Measurements from ENCODE around the gene FGF1.

The FGF1 gene
- total RNA-seq = 0 reads per million in 2 experiments

DNA sequence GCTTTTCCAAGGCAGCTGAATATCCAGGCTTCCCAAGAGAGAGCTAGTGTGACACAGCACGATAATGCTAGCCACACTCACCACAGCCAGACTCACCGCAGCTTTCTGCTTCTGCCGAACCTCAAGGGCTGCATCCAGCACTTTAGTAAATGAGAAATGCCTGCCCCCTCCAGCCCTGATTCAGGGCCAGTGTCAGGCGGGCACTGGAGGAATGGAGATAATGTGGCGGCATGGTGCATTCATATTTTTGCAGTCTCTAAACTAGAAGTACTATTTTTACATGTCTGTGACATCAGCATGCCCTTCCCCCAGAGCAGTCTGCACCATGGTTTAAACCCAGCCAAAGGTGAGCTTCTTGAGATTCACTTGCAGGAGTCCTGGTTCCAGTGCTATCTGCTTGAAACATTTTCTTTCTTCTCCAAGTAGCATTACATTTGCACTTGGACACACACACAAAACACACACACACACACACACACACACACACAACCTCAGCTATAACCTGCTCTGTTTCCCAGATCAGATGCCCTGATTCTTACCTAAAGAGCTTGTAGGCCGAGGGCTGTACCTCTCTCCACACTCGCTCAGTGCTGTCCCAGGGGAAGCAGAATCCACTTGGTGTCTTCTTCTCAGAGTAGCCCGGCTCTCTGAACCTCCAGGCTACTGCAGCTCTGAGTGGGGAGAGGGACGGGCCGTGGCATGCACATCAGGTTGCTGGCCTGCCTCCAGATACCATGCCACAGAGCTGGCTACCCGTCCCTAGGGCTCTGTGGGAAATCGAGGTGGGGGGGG lies at the start of gene FGF1:
TSS of gene FGF1 (minus strand) at position 673 of the 792 bp plus-strand sequence. CDS start 71,963 bp downstream, outside the sequence.
- no peak for DNase-seq (ENCODE audit: low read depth)

DNA sequence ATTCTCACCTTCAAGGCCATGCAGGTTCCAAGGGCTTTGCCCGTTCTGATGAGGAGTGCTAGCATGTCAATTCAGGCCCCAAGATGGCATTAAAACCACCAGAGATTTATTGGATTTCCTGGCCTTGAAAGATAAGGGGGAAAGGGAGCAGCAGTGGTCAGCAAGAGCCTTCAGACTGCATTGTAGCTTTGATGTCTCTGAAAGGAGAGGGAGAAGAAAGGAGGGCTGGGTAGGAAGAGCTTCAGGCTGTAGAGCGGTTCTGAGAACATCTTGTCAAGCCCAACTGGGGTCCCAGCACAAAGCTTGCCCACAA lies 41.8 kb upstream of the FGF1 start:
- DNase-seq (ENCODE audit: low read depth) = no peak

DNA sequence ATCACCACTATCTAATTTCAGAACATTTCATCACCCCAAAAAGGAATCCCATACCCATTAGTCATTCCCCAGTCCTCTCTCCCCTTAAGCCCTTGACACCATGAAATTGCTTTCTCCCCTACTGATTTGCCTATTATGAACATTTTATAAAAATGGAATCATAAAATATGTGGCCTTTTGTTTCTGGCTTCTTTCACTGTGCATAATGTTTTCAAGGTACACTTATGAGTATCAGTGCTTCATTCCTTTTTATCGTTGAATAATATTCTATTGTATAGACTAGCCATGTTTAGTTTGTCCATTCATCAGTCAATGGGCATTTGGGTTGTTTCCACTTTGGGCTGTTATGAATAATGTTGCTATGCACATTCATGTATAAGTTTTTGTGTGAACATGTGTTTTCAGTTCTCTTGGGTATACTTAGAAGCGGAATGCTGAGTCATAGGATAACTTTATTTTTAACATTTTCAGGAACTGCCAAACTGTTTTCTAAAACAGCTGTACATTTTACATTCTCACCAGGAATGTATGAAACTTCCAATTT lies 40.4 kb upstream of the FGF1 start:
- DNase-seq (ENCODE audit: low read depth) = no peak

DNA sequence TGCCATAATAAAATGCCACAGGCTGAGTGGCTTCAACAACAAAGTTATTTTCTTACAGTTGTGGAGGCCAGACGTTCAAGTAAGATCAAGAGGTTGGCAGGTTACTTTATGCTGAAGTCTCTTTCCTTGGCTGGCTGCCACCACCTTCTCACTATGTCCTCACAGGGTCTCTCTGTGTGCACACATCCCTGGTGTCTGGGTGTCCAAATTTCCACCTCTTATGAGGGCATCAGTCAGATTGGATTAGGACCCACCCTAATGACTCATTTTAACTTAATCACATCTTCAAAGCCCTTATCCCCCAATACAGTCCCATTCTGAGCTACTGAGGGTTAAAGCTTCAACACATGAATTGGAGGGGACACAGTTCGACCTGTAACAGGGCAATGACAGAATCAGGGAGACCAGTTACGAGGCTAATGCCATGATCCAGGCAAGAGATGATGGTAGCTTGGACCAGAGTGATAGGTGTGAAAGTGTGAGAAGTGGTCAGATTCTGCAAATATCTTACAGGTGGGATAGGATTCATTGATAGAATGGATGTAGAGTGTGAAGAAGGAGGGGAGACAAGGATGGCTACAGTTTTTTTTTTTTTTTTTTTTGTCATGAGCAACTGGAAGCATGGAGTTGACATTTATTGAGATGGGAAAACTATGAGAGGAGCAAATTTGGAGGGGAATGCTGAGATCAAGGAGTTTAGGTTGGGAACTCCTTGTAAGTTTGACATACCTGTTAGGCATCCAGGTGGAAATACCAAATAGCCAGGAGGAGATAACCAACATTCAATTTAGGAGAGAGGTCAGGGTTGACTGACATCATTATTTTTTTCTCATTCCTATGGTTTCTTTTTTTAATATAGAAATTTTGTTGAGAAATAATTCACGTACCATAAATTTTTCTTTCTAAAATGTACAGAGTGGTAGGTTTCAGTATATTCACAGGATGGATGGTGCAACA lies 39.6 kb upstream of the FGF1 start:
- no peak for DNase-seq (ENCODE audit: low read depth)

DNA sequence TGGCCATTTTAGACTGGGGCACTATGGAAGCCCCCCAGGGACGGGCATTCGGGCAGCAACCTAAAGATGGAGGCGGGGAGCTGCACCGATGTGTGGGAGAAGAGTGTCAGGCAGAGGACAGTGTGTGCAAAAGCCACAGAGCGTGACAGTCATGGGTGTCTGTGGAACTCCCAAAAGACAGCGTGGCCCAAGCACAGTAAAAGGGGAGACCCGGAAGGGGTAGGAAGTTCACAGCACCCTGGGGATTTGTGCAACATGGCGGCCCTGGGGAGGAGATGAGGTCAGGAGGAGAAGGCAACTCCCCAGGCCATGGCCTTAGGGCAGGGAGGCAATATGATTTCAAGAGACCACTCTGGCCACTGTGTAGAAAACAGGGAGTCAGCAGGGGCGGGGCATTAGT lies 38.9 kb upstream of the FGF1 start:
- no peak for DNase-seq (ENCODE audit: low read depth)

DNA sequence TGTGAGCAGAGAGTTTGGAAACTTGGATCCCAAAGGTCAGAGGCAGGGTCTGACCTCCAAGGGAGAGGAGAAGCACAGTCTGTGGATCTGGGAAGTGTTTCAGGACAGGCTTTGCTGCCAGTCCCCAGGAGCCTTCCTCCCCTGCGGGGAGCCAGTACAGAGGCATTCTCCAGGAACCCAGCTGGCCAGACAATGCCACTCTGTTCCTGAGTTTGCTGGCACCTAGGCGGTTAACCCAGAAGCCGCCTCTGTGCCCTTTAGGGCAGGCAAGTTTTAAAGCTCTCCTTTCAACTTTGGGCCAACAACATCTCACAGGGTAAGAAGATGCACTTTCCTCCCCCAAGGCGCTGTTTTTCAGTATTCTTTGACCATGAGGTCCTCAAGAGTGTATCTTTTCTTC lies 37.0 kb upstream of the FGF1 start:
- DNase-seq (ENCODE audit: low read depth) = no peak

DNA sequence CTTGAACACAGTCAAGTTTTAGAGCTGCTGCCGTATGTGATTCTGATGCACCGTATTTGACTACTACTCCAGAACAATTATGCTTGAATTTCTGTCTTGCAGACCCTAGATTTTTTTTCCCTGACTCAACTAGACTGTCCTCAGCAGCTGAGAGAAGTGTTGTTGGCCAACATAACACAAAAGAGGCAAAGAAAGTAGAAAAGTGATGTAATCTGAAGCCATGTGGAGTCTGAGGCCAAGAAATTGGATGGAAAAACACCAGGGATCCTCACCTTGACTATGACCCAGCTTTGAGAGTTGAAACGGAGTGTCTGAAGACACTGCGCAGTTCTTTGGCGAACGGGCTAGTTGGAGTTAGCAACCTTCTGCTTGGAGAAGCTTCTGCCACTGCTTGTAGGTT lies 36.3 kb upstream of the FGF1 start:
- DNase-seq (ENCODE audit: low read depth) = no peak

DNA sequence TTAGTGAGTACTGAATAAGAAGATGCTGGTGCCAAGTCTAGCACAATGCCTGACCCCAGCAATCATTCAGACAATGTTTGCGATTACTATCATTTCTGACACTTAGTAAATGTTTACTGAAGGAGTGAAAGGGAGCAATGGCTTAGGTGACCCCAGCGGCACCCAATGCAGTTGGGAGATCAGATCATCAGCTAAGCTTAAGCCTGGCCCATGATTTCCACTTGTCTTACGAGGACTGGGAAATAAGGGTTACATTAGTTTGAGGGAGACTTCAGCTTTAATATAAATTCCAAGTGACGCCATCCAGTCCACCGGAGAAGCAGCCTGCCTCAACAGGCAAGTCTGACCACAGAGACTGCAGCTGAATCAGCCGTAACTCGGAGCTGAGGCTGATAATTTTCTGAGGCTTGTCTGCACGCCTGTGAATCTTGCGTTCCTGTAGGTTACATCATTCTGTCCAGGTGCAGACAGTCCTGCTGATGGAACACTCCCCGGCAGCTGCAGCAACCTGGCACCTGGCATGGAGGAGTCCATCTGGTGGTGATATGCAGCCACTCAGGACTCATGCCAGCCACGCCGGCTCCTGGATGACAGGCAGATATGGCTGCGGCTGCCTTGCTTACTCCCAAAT lies 34.9 kb upstream of the FGF1 start:
- no peak for DNase-seq (ENCODE audit: low read depth)

DNA sequence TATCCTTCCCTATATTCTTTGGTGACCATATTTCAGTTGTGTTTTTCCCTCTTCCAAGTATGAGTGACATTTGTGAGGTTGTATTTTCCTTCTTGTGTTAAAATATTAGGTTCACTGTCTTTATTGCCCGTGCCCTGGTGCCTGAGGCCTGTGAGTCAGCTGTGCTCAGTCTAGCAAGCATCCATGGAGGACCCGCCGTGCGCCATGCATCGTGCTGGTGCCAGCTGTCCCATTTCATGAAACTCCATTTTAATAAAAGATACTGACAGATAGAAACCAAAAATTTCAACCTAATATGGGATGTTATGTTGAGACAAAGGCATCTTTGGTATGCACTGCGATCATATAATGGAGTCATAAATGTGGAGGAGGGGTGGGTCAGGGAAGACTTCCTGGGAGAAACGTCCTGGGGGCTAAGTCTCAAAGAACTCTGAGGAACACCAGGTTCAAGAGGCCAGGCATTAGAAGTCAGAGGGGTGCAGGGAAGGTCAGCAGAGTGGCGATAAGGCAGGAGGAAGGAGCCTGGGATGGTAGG lies 34.0 kb upstream of the FGF1 start:
- no peak for DNase-seq (ENCODE audit: low read depth)

DNA sequence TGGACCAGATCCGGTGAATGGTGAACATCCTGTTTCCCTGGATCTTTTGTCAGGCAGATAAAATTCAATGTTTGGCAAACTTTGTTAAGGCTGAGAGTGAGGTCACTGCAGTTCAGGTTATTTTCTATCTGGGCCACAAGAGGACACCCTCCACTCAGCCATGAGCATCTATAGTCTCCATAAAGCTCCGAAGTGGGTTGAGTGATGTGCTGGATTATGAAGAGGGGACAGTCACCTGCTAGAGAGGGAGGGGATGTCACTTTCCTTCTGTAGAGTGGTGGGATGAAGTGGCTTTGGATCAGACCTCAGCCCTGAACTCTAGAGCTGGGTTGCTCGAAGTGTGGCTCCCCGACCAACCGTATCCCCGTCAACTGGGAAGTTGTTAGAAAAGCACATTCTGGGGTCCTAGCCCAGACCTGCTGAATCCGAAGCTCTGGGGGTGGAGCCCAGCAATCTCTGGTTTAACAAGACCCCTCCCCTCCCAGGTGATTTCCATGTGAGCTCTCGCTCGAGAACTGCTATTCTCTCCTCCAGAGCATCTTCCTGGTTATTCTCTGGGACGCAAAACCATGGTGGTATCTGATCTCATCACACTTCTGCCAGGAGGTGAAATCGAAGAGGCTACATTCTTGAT lies 31.8 kb upstream of the FGF1 start:
- no peak for DNase-seq (ENCODE audit: low read depth)

DNA sequence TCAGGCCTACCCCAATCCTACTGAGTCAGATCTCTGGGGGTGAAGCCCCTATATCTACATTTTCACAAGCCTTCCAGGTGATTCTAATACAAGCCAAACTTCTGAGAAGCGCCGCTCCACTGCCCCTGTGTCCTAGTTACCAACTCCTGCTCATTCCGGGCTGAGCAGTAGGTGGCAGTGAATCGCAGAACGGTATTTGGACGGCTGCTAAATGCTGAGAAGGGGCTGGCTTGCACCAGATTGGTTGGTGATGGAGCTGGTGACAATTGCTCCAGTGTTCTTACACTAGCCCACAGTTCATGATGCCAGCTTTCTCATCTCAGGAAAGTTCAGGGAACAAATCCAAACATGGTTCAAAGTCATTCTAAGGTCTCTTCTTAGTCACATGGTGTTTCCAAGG lies 31.1 kb upstream of the FGF1 start:
- no peak for DNase-seq (ENCODE audit: low read depth)

DNA sequence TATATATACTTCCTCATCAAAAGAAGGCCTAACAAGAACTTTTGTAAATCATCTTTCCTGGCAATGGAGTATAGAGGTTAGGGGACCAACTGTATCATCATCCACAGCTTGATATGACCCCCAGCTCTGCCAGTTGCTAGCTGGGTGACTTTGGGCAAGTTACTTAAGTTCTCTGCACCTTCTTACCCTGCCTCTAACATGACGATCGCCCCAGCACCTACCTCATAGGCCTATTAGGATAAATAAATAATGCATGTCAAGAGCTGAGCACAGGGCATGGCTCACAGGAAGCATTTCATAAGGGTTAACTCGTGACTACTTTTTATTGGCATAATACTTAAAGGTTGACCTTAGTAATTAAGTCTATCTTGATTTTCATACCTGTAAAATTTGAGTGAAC lies 29.4 kb upstream of the FGF1 start:
- DNase-seq (ENCODE audit: low read depth) = no peak

DNA sequence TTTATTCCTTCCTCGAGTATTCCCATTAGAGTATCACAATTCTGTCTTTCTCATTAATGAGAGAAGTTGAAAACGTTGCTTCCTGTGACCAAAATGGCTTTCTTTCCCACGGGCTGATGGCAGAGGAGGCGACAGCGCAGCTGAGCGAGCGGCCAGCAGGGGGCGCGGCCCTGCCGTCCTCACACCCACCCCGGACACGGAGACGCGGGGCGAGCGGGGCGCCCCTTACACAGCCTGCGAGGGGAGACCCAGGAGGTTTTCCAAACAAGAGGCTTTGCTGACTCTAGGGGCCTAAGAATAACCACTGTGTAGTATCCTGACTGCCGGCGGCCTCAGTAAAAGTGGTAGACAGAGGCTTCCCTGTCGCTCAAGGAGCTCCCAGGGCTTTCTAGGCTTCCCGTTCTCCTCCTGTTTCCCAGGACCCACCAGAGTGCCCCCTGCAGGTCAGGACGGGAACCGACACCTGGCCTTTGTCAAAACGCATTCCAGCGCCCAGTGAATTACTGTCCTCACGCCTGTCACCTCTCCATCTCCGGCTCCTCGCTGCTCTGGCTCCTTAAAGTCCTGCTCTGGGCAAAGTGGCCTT lies 27.3 kb upstream of the FGF1 start:
- peak; percentile 68 for DNase-seq (ENCODE audit: low read depth)

DNA sequence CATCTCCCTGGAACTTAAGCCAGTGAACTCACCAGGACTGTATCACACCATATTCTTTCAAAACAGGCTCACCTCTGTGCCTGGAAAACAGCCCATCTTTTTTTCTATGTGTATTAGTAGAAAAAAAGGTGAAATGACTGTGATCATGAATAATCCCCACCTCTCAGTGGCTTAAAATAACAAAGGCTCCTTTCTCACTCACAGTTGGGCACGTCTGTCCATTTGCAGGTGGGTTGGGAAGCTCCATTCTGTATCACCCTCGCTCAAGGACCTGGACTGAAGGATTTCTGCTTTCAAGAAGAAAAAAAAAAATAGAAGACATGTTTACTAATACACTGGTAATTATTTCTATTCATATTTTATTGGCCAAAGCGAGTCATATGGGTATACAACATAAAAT lies 17.3 kb upstream of the FGF1 start:
- DNase-seq (ENCODE audit: low read depth) = no peak

DNA sequence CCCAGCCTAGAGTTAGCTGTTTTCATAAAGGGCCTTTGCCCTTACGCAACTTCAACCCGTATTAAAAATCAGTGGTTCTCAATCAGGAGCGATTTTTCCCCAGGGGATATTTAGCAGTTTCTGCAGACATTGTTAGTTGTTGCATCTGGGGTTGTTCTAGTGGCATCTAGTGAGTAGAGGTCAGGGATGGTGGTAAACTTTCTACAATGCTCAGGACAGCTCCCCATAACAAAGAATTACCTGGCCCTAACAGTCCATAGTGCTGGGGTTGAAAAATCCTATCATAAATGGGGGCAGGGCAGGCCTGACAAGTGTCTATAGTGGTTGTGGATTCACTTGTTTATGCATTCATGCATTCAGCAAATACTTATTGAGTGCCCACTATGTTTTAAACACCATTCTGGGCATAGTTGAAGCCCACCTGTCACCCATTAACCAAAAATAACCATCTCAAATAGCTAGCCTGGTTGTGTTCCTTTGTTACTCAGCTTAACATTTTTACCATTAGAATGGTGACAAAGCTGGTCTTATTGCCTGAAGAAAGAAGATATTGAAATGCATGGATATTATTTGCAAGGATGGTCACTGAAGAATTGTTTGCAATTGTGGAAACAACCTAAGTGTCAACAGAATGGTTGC lies 15.9 kb upstream of the FGF1 start:
- no peak for DNase-seq (ENCODE audit: low read depth)

DNA sequence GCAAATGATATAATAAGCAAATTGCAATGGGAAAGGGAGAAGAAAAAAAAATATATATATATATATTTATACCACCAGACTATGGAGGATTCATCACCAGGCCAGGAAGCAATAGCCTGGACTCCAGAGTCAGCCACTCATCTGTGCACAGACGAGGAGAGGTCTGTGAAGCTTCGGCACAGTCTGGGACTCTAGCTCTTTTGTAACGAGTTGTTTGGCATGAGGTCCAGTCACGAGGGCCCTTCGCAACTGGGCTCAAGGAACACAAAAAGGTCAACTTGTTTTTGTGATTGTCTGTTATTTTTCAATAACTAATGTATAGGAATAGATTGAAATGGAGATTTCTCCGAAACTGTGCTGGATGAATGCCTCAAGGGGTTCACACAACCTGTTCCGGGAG lies 14.7 kb upstream of the FGF1 start:
- no peak for DNase-seq (ENCODE audit: low read depth)

DNA sequence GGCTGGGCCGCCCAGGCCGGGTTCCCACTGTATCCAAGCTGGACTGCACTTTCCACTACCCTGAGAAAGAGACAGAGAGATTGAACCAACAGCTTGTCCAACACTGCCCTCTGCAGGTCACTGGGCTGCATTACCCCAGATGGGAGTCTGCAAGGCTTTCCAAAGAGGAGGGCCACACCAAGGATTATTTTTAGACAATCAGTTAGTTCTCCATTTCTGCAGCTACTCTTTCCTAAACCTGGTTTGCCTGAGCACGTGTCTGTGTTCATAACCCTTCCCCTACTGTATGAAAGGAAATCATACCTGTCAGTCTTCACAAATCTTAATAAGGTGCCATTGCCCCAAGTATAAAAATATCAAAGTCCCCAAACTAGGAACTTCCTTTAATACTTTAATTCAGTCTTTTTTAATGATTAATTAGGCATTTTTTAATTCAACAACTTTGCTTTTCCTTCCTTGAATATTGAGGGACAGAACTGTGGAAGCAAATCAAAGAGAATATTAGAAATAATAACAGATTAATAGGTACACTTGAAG lies 13.4 kb upstream of the FGF1 start:
- peak; percentile 61 for DNase-seq (ENCODE audit: low read depth)

DNA sequence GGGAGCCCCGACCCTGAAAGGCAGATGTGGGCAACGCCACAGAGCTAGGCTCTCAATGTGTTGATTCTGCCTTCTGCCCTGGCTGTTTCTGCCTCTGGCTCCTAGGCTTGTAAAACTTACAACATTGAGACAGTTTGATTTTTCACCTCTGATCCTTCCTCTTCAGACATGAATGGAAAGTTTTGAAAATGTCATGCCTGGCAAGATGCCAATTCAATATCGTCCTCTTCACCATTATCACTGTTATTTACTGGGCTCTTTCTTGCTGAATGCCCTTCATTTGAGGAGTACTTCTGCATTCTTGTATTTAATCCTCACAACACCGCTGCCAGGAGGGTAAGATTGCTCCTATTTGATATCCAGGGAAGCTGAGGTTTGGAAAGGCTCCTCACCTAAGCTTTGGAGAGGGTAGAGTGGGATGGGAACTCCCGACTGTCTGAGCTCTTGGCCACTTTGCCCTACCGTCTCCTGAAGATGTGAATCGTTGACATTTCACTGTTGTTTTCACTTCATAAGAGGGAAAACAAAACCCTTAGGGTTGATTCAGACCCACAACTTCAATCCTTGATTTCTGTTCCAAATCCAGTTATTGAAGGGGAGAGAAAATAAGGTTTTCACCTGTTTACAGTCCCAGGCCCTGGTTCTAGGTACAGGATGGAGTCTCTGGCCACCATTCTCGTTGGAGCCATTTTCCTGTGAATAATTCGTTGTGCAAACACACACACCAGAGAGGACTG lies 12.7 kb upstream of the FGF1 start:
- DNase-seq (ENCODE audit: low read depth) = no peak

DNA sequence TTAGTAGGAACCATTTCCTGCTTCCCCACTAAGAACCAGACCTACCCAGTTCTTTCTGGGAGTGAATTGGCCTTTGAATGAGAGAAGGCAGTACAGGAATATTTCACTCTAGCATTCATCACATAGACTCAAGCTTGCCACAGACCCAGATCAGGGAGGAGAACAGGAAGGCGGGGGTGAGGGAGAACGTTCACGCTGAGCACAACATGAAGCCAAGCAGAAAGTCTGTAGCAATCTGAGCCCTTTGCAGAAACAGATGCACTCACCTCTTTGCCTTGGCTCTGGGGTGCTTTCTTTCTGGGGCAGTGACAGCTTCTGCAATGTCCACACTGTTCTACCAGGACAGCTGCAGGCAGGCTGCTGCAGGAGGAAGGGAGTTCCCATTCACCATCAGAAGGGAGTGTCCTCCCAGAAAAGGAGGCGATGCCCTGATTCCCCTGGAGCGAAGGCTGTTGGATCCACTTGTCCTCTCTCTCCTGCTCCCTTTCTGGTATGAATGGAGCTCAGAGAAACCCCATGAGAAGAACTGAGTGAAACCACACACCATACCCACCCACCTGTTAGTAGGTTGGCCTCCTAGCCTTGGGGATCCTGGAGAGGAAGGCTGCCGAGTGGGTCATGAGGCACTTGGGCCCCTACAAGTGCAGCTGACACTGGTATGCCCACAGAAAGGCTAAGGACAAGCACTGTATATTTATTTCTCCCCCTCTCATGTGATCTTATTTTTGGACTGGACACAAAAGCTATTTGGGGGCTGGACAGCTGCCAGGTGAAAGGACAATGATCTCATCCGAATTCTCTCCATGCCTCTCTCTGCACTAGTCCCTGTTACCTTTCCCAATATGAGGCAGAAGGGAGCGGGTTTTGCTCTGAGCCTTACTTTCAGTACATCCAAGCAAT lies 11.7 kb upstream of the FGF1 start:
- DNase-seq (ENCODE audit: low read depth) = no peak
